Vagina (tissue), 2 donors: ENCODE measurements around the gene TWIST2.

Experiments used
- POLR2A ChIP-seq, 2 donors: fragments of 450-650 bp; IDR thresholded peaks; one replicate each; pipeline ENCODE4 v1.6.1; 2017; ENCODE audit warnings: antibody characterized with exemption in 2 of 2, mild to moderate bottlenecking in 2 of 2, moderate library complexity in 2 of 2
- POLR2AphosphoS5 ChIP-seq, 2 donors: sonication (generic); formaldehyde crosslinking; IDR thresholded peaks; one replicate each; pipeline ENCODE4 v1.9.0; 2017; ENCODE audit warnings: antibody characterized with exemption in 2 of 2, mild to moderate bottlenecking in 2 of 2, low read depth in 1 of 2; ENCODE audit not compliant: insufficient read depth in 1 of 2
- TF ChIP-seq, protein P1 (sequence below), 3 experiments: fragments of 450-650 bp in 2 of 3; fragments of 200-600 bp in 1 of 3; sonication (generic) in 1 of 3; IDR thresholded peaks; one replicate each; pipeline ENCODE4 v1.5.1; 2017 to 2019; ENCODE audit warnings: antibody characterized with exemption in 3 of 3, mild to moderate bottlenecking in 2 of 3, moderate library complexity in 2 of 3

DNA sequence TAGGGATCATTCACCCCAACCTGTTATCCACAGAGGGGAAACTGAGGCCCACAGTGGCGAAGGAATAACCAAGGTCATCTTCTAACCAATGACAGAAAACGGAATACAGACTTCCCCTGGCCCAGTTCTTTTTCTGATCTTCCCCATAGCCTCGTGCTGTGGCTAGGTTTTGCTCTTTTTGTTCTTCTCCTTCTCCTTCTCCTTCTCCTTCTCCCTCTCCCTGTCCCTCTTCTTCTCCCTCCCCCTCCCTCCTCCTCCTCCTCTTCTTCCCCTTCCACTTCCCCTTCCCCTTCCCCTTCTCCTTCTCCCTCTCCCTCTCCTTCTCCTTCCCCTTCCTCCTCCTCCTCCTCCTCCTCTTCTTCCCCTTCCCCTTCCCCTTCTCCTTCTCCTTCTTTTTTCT is 12.9 kb upstream of the TWIST2 start:
- TF ChIP-seq, protein P1, sequence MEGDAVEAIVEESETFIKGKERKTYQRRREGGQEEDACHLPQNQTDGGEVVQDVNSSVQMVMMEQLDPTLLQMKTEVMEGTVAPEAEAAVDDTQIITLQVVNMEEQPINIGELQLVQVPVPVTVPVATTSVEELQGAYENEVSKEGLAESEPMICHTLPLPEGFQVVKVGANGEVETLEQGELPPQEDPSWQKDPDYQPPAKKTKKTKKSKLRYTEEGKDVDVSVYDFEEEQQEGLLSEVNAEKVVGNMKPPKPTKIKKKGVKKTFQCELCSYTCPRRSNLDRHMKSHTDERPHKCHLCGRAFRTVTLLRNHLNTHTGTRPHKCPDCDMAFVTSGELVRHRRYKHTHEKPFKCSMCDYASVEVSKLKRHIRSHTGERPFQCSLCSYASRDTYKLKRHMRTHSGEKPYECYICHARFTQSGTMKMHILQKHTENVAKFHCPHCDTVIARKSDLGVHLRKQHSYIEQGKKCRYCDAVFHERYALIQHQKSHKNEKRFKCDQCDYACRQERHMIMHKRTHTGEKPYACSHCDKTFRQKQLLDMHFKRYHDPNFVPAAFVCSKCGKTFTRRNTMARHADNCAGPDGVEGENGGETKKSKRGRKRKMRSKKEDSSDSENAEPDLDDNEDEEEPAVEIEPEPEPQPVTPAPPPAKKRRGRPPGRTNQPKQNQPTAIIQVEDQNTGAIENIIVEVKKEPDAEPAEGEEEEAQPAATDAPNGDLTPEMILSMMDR (IDR thresholded peaks at IDR 0.05): no peak
- TF ChIP-seq POLR2AphosphoS5 (IDR thresholded peaks at IDR 0.05; ENCODE audit: insufficient read depth in 1 of 2, low read depth in 1 of 2): no peak
- no peak for TF ChIP-seq POLR2A (IDR thresholded peaks at IDR 0.05)
